GM21447 (cell line): Measurements from ENCODE around the gene C1QTNF9.
"Not testable (repeated sequence)": the region's sequence is repeated elsewhere in the genome, so short reads cannot be mapped to it uniquely, and the experiment has no call there.

Experiments
- ATAC-seq: cut with Tn5 transposase; IDR thresholded peaks from one replicate; pipeline ENCODE4 v1.9.1; 2021; ENCODE audit not compliant: unreplicated experiment

C1QTNF9 gene

DNA sequence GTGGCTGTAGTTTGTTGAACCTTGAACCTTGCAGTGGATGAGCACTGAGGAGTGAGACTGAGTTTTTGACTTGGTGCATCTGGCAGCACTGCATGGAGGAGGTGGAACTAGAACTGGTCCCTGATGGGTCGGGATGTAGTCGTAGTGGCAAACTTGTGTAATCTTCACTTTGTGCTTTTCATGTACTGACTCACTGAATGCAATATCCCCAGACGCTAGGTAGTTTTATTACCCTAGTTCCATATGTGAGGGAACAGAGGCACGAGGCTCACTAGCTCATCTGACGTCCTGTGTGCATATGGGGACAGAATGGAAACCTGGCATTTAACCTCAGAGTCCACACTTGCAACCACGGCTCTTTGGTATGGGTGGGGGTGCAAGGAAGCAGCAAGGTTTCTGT lies 10.3 kb downstream of the C1QTNF9 start:
- not testable (repeated sequence) for ATAC-seq

- ATAC-seq = not testable (repeated sequence)
Observed at GRCh38 chr13:24321416-24321815, 12.0 kb downstream of the C1QTNF9 start.

GRCh38 chr13:24322470-24322869 lies 13.1 kb downstream of the C1QTNF9 start:
- not testable (repeated sequence) for ATAC-seq

- no peak for ATAC-seq
Observed at GRCh38 chr13:24323036-24323738, 13.8 kb downstream of the C1QTNF9 start.

DNA sequence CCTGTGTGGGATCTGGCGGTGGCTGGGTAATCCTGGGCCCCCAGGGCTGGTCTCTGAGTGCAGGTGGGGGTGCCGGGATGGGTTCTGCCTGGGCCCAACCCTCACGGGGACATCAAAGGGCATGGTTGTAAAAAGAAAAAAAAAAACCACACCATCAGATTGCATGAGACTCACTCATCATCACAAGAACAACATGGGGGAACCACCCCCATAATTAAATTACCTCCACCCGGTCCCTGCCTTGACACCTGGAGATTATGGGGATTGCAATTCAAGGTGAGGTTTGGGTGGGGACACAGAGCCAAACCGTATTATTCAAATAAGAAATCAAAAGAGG lies 14.3 kb downstream of the C1QTNF9 start:
- ATAC-seq = no peak

DNA sequence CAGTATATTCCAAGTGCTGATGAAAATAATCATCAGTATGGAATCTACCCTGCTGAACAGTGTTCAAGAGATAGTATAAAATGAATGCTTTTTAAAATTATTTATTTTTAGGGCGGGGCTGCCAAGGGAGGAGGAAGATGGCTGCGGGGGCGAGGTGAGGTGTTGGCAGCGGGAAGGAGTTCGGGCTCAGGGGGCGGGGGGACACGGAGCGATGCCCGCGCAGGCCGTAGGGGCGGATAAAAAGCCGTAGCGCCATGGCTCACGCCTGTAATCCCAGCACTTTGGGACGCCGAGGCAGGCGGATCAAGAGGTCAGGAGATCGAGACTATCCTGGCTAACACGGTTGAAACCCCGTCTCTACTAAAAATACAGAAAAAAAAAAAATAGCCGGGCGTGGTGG lies 18.2 kb downstream of the C1QTNF9 start:
- ATAC-seq = not testable (repeated sequence)

- ATAC-seq = no peak
Observed at GRCh38 chr13:24328145-24328544, 18.8 kb downstream of the C1QTNF9 start.

- no peak for ATAC-seq
Observed at GRCh38 chr13:24338721-24339120, 29.3 kb downstream of the C1QTNF9 start.

DNA sequence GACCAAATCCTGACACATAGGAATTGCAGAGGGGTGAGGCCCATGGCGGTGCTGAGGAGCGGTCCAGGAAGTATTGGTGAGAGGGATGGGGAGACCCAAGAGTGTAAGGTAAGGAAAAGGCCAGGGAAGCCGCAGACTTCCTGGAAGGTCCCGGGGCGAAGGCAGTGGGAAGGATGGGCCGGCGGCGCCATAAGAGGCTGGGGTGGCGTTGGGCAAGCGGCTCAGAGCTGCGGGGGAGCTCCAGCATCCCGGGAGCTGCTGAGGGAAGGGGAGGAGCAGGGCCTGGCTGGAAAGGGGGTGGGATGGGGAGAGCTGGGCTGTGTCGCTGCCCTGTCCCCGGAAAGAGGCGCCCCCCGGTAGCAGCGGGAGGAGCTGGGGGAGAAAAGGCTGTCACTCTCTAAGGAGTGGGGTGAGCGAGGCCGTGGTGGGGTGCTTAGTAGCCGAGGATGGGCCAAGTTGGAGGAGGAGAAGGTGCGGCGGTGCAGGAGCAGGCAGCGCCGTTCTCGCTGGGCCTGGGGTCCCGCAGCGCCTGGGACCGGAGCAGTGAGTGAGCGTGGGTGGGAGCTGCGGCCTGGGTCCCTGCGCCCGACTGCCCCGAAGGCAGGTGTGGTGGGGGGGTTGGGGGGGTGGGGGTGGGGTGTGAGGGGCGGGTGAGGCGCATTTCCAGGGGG lies 30.7 kb downstream of the C1QTNF9 start:
- ATAC-seq = no peak

DNA sequence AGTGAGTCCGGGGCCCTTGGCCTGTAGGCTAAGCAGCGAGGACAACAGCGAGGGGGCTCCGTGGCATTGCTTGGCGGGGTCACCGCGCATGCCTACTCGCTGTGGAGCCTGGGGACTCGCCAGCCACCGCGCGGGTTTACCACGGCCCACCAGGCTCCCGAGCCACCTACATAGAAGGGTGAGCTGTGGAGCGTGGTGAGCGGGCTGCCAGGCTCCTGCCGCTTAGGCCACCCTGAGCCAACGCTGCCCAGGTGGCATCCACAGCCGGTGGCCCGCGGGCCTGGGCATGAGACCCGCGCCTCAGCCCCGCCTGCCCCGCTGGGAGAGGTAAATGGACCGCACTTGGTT lies 31.2 kb downstream of the C1QTNF9 start:
- ATAC-seq = no peak

- ATAC-seq = no peak
Observed at GRCh38 chr13:24341439-24341838, 32.1 kb downstream of the C1QTNF9 start.

- no peak for ATAC-seq
Observed at GRCh38 chr13:24348385-24348784, 39.0 kb downstream of the C1QTNF9 start.

- no peak for ATAC-seq
Observed at GRCh38 chr13:24348797-24349515, 39.6 kb downstream of the C1QTNF9 start.

GRCh38 chr13:24349778-24350664 lies 40.6 kb downstream of the C1QTNF9 start:
- not testable (repeated sequence) for ATAC-seq

DNA sequence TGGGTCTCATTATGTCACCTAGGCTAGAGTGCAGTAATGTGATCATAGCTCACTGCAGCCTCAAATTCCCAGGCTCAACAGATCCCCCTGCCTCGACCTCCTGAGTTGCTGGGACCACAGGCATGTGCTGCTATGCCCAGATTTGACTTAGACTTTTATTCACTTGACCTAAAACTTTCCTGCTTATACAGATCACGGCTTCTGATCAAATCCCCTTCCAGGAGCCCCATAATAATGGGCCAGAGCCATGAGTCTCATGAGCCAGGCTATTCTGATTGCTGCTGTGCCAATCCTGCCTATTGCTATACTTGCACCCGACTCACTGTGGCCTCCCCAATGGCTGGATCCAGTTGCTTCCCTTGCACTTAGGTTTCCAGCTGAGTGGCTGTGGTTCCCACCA lies 42.0 kb downstream of the C1QTNF9 start:
- ATAC-seq = no peak

DNA sequence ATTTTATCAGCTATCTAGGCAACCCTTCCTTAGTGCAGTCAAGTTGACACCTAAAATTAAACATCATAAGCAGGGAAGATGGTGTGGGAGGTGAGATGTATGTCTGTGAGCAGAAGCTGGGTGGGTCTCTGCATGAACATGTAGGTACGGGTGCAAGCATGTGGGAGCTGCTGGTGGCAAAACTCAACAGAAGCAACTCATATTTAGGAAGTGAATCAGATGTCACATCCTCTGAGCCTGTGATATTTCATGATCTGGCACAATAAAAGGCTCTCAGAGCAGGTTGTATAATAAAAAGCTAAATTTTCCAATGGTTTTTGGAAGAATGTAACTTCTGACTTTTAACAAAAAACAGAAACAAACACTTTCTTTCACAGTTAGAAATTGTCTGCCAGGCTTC lies 44.4 kb downstream of the C1QTNF9 start:
- ATAC-seq = no peak

DNA sequence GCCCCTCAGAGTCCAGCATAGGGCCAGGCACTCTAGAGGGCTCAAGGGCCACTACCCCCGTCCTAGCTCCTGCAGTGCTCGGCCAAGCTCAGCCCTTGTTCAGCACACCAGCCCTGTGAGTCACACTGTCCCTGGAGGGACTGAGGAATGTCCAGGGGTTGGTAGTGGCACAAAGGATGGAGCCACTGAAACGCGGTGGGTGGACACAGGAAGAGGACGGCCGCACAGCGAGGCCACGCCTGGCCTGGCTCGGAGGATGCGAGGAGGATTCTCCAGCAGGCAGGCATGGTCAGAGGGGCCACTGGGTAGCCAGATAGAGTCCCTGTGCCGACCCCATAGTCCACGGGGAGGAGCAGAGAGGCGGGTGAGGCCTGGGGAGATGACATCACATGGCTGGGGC lies 45.7 kb downstream of the C1QTNF9 start:
- no peak for ATAC-seq

- no peak for ATAC-seq
Observed at GRCh38 chr13:24356270-24356669, 46.9 kb downstream of the C1QTNF9 start.

DNA sequence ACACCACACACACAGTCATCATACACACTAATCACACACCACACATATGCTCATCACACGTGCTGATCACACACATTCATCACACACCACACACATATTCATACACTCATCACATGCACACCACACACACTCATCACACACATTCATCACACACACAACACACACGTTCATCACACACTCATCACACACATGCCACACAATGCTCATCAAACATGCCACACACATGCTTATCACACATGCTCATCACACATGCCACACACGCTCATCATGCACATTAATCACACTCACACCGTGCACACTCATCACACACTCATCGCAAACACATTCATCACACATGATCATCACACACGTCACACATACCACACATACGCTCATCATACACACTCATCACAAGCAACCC lies 47.5 kb downstream of the C1QTNF9 start:
- ATAC-seq = no peak

DNA sequence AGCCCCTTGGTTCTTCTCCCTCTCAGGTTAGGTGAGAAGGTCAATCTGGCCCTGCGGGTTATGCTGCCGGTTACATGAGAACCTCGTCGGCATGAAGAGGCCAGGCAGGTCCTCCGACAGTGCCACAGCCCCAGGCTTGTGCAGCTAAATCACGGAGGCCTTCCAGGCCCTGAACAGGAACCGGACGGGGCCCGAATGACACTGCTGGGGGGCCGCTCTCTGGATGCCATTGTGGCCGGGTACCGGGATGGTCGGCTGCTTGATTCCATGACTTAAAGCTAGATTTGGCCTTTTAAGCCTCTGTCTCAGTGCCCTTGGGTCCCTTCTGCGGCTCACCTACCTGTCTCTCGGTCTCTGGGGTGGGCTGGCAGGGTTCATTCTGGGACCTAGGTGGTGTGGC lies 48.4 kb downstream of the C1QTNF9 start:
- ATAC-seq = no peak

DNA sequence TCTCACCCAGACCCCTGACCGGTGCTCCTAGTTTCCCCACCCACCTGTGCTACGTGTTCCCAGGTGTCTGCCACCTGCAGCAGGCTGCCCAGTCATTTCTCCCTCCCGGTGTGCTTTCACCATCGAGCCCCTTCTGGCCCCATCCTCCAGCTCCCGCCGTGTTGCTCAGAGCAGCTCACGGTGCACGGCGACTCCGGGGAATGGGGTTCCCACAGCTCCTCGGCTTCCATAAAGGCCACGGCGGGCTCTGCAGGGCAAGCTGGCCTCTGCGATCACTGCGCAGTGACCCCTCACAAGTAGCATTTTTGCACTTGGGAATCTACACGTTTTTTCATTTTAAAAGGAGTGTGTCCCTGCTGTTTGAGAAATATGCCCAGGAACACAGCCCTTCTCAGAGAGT lies 49.5 kb downstream of the C1QTNF9 start:
- not testable (repeated sequence) for ATAC-seq
